Adrenal gland (tissue), 12 donors: ENCODE measurements around the gene TTLL1. TPM values are rescaled to one million over a fixed set of nuclear protein-coding genes. Genes with fewer than 3 reads are reported as not detected.
"Not testable (repeated sequence)": the region's sequence is repeated elsewhere in the genome, so short reads cannot be mapped to it uniquely, and the experiment has no call there.

Experiments
- DNase-seq, 7 donors: peaks; one replicate each; pipeline ENCODE4 v3.0.0-alpha.2; 2019 to 2020
- H3K27ac ChIP-seq, 5 donors: fragments of 200-600 bp; sonication (generic) in 4 of 5; 1 replicate in 3 of 5; 2 replicates in 2 of 5; pipeline versions ENCODE4 v1.5.1 to v1.8.0; 2016 to 2020; ENCODE audit warnings: mild to moderate bottlenecking in 1 of 5
- H3K27me3 ChIP-seq: fragments of 200-600 bp; 2 replicates; pipeline ENCODE4 v1.8.0; 2021
- H3K36me3 ChIP-seq, 2 donors: fragments of 200-600 bp; replicated peaks in 1 of 2; 1 replicate in 1 of 2; 2 replicates in 1 of 2; pipeline versions ENCODE4 v1.5.1 to v1.8.0; 2018 to 2022
- H3K4me1 ChIP-seq, 2 donors: fragments of 200-600 bp; replicated peaks in 1 of 2; 1 replicate in 1 of 2; 2 replicates in 1 of 2; pipeline versions ENCODE4 v1.5.1 to v1.8.0; 2018 to 2021
- H3K4me3 ChIP-seq, 4 donors: fragments of 200-600 bp; sonication (generic) in 3 of 4; one replicate each; pipeline ENCODE4 v1.5.1; 2016 to 2018
- H3K9me3 ChIP-seq, 3 donors: fragments of 200-600 bp; sonication (generic) in 1 of 3; replicated peaks in 1 of 3; 1 replicate in 2 of 3; 2 replicates in 1 of 3; pipeline versions ENCODE4 v1.5.1 to v1.8.0; 2016 to 2021
- CTCF ChIP-seq, 6 experiments: fragments of 450-650 bp in 4 of 6; fragments of 200-600 bp in 2 of 6; sonication (generic) in 1 of 6; IDR thresholded peaks; 1 replicate in 5 of 6; 2 replicates in 1 of 6; pipeline versions ENCODE4 v1.5.1 to v1.8.0; 2016 to 2021; ENCODE audit warnings: antibody characterized with exemption in 6 of 6, mild to moderate bottlenecking in 2 of 6, moderate library complexity in 1 of 6
- POLR2A ChIP-seq, 2 donors: fragments of 450-650 bp; IDR thresholded peaks; one replicate each; pipeline ENCODE4 v1.6.1; 2017; ENCODE audit warnings: antibody characterized with exemption in 2 of 2, mild to moderate bottlenecking in 2 of 2, moderate library complexity in 1 of 2
- WGBS, 4 donors: extraction: QIAGEN DNeasy Blood & Tissue Kit in 2 of 4; methylation state at CpG; one replicate each; pipeline versions ENCODE4 v1.1.5 to v1.1.7; 2013 to 2017; 5-methylcytosine and 5-hydroxymethylcytosine counted together
- intact Hi-C, 2 donors: fragments of 100-400 bp; cut with DNase I; formaldehyde crosslinking; loops; one replicate each; pipeline versions ENCODE4 v1.14.1 to v1.15.0; 2022 to 2023
- polyA plus RNA-seq, 3 donors: library from polyadenylated mRNA; stranded (reverse); fragments of 200-250 nt in 2 of 3; fragments of 350-450 nt in 1 of 3; fragmentation: Illumina TruSeq in 1 of 3; extraction: RNeasy Lipid Tissue Mini Kit (QIAGEN cat#74804) in 1 of 3; gene quantifications; one replicate each; pipeline ENCODE4 v1.2.3, GENCODE V29; 2013 to 2014
- total RNA-seq, 9 donors: library from RNA; depleted of rRNA in 4 of 9; stranded (reverse); fragments of >200 nt in 4 of 9; fragments of 120-200 nt in 1 of 9; fragmentation: NEBNext Ultra II Directional in 1 of 9; extraction: Animal tissue kit (Norgen Biotek cat#: 25700) in 1 of 9; gene quantifications; one replicate each; pipeline versions ENCODE4 v1.1.0 to v1.2.4, GENCODE V29; 2013 to 2023
- donor health status: healthy with polysubstance abuse.
- donor health status: Bipolar disorder and iron deficiency.
- donor health status: DM: yes; HTN: yes; CAD: no.
- donor health status: DM: no; HTN: no; CAD: no.
- donor health status: DM: no; HTN: no; CAD: no.
- donor health status: DM: yes; HTN: yes; CAD: no.

The TTLL1 gene
- total and polyA plus RNA-seq, 12 donors: 5.0 to 14.1 (median 8.3) TPM

GRCh38 chr22:43109921-43110443 is 20.8 kb upstream of the TTLL1 start:
- Histone ChIP-seq H3K27ac (no peak overlapping the region), H3K4me1 (peaks cover 13 to 18% of the 10 kb centered on the region in 2 donors), H3K4me3 (peak overlapping the region in 2 of 4 donors; percentile 59 to 62), H3K9me3 (no peaks in the 10 kb centered on the region), H3K27me3 (no peaks in the 10 kb centered on the region), H3K36me3 (no peaks in the 10 kb centered on the region)
- WGBS, 4 donors: 10 to 17% (median 13%) methylated on average over 17 to 32 of the region's 32 CpGs
- no peak for DNase-seq
- intact Hi-C loops: no loop called here
- TF ChIP-seq CTCF (IDR thresholded peaks at IDR 0.05) (no peak), POLR2A (IDR thresholded peaks at IDR 0.05) (no peak)

- no peak for TF ChIP-seq CTCF (IDR thresholded peaks at IDR 0.05)
- no peak for TF ChIP-seq POLR2A (IDR thresholded peaks at IDR 0.05)
- intact Hi-C loops: no loop called here
- Histone ChIP-seq H3K27ac (no peak overlapping the region), H3K36me3 (no peaks in the 10 kb centered on the region), H3K27me3 (no peaks in the 10 kb centered on the region), H3K4me1 (peaks cover 13 to 19% of the 10 kb centered on the region in 2 donors), H3K4me3 (no peak overlapping the region), H3K9me3 (no peaks in the 10 kb centered on the region)
- no peak for DNase-seq
- 60 to 71% (median 65%) methylated on average over 5 of the region's 5 CpGs for WGBS, 4 donors
Observed at GRCh38 chr22:43109511-43109910, 20.3 kb upstream of the TTLL1 start.

GRCh38 chr22:43106302-43106701 is 17.1 kb upstream of the TTLL1 start:
- intact Hi-C loops: no loop called here
- H3K4me3 ChIP-seq: no peak overlapping the region
- no peak for DNase-seq
- H3K9me3 ChIP-seq: no peaks in the 10 kb centered on the region
- TF ChIP-seq CTCF (IDR thresholded peaks at IDR 0.05) (no peak), POLR2A (IDR thresholded peaks at IDR 0.05) (no peak)
- H3K27ac ChIP-seq: no peak overlapping the region
- 91 to 93% (median 92%) methylated on average over 8 of the region's 8 CpGs for WGBS, 4 donors
- peaks cover 29 to 45% of the 10 kb centered on the region in 2 donors for H3K4me1 ChIP-seq
- no peaks in the 10 kb centered on the region for H3K27me3 ChIP-seq
- no peaks in the 10 kb centered on the region for H3K36me3 ChIP-seq

GRCh38 chr22:43104950-43105349 is 15.8 kb upstream of the TTLL1 start:
- WGBS, 4 donors: 94 to 99% (median 98%) methylated on average over 3 of the region's 3 CpGs
- H3K4me3 ChIP-seq: not testable (repeated sequence)

GRCh38 chr22:43104056-43104625 is 14.9 kb upstream of the TTLL1 start:
- TF ChIP-seq CTCF (IDR thresholded peaks at IDR 0.05) (peak in 1 of 6 experiments; percentile 3), POLR2A (IDR thresholded peaks at IDR 0.05) (peak in 1 of 2 donors; percentile 50)
- peak overlapping the region; percentile 57 to 86 (median 83) for H3K27ac ChIP-seq
- H3K9me3 ChIP-seq, intact Hi-C loops, H3K4me3 ChIP-seq, H3K27me3 ChIP-seq, H3K36me3 ChIP-seq: not testable (repeated sequence)
- H3K4me1 ChIP-seq: peaks cover 27 to 41% of the 10 kb centered on the region in 2 donors
- 31 to 54% (median 37%) methylated on average over 15 of the region's 15 CpGs for WGBS, 4 donors
- peak; percentile 66 to 94 (median 88) for DNase-seq

More at GRCh38 chr22:43104950-43105349, 15.8 kb upstream of the TTLL1 start:
- H3K27me3 ChIP-seq, H3K36me3 ChIP-seq, H3K9me3 ChIP-seq, intact Hi-C loops, DNase-seq: not testable (repeated sequence)
- H3K27ac ChIP-seq: peak overlapping the region in 3 of 5 donors; percentile 83 to 86 (median 83)
- peaks cover 27 to 41% of the 10 kb centered on the region in 2 donors for H3K4me1 ChIP-seq
